HG03139 (cell line): Measurements from ENCODE around the gene CAMK2N2.
"Not testable (repeated sequence)": the region's sequence is repeated elsewhere in the genome, so short reads cannot be mapped to it uniquely, and the experiment has no call there.

ENCODE experiments used
- ATAC-seq: cut with Tn5 transposase; IDR thresholded peaks from one replicate; pipeline ENCODE4 v1.9.1; 2021; ENCODE audit not compliant: unreplicated experiment

Gene CAMK2N2

GRCh38 chr3:184275381-184275701 lies 14.0 kb upstream of the CAMK2N2 start:
- no peak for ATAC-seq

- no peak for ATAC-seq
Observed at GRCh38 chr3:184272269-184272668, 10.9 kb upstream of the CAMK2N2 start.

- ATAC-seq = not testable (repeated sequence)
Observed at GRCh38 chr3:184267249-184267648, 5.9 kb upstream of the CAMK2N2 start.

- ATAC-seq = no peak
Observed at GRCh38 chr3:184262764-184263179, 1.4 kb upstream of the CAMK2N2 start.

- ATAC-seq = no peak
Observed at GRCh38 chr3:184261854-184262763, 756 bp upstream of the CAMK2N2 start.

GRCh38 chr3:184260724-184261269 lies 556 bp downstream of the CAMK2N2 start:
- ATAC-seq = no peak

- ATAC-seq = no peak
Observed at GRCh38 chr3:184259878-184260723, 1.3 kb downstream of the CAMK2N2 start.

GRCh38 chr3:184259396-184259877 lies 1.9 kb downstream of the CAMK2N2 start:
- no peak for ATAC-seq

- no peak for ATAC-seq
Observed at GRCh38 chr3:184258926-184259325, 2.4 kb downstream of the CAMK2N2 start.

- ATAC-seq = no peak
Observed at GRCh38 chr3:184257083-184257915, 4.1 kb downstream of the CAMK2N2 start.

GRCh38 chr3:184255291-184256039 lies 5.9 kb downstream of the CAMK2N2 start:
- ATAC-seq = no peak

GRCh38 chr3:184250167-184250828 lies 11.1 kb downstream of the CAMK2N2 start:
- ATAC-seq = peak; percentile 42

GRCh38 chr3:184249412-184250166 lies 11.8 kb downstream of the CAMK2N2 start, which contains the start of gene EEF1AKMT4:
Gene EEF1AKMT4, plus strand, starts transcription at chr3:184249672. Its CDS starts 23 bp downstream, at chr3:184249695.
- peak; percentile 86 for ATAC-seq

GRCh38 chr3:184248454-184249411 lies 12.6 kb downstream of the CAMK2N2 start, which contains the start of gene ALG3:
Gene ALG3, minus strand, starts transcription at chr3:184248962. Its CDS starts 22 bp downstream, at chr3:184248940.
- ATAC-seq = peak; percentile 45

GRCh38 chr3:184242297-184242685 lies 19.1 kb downstream of the CAMK2N2 start:
- ATAC-seq = no peak

- no peak for ATAC-seq
Observed at GRCh38 chr3:184241447-184242296, 19.7 kb downstream of the CAMK2N2 start.

- ATAC-seq = no peak
Observed at GRCh38 chr3:184241141-184241446, 20.3 kb downstream of the CAMK2N2 start.
